SK-N-SH (cell line): Measurements from ENCODE around the gene APOO.

Experiments
- CTCF ChIP-seq: fragments of 200-600 bp; sonication (generic); IDR thresholded peaks from 2 replicates; pipeline ENCODE4 v1.6.1; 2017; ENCODE audit warnings: antibody characterized with exemption, mild to moderate bottlenecking, moderate library complexity
- JUND ChIP-seq: IDR thresholded peaks from 2 replicates; pipeline ENCODE4 v1.4.0; 2012
- NFIC ChIP-seq: IDR thresholded peaks from 2 replicates; pipeline ENCODE4 v1.4.0; 2012; ENCODE audit warnings: borderline replicate concordance
- POLR2AphosphoS5 ChIP-seq: IDR thresholded peaks from 2 replicates; pipeline ENCODE4 v1.6.1; 2012; ENCODE audit warnings: low read depth, low read length
- TAF1 ChIP-seq: IDR thresholded peaks from 2 replicates; pipeline ENCODE4 v1.6.1; 2012; ENCODE audit warnings: low read depth, mild to moderate bottlenecking, low read length, moderate library complexity, borderline replicate concordance
- USF1 ChIP-seq: IDR thresholded peaks from 2 replicates; pipeline ENCODE4 v1.4.0; 2012; ENCODE audit warnings: low read depth, borderline replicate concordance

GRCh38 chrX:23788521-23788920 lies 119.2 kb downstream of the APOO start:
- TF ChIP-seq NFIC (no peak), JUND (no peak), TAF1 (no peak), USF1 (no peak), CTCF (no peak), POLR2AphosphoS5 (no peak)
